ENCODE results near the gene NT5E.

Gene NT5E

DNA sequence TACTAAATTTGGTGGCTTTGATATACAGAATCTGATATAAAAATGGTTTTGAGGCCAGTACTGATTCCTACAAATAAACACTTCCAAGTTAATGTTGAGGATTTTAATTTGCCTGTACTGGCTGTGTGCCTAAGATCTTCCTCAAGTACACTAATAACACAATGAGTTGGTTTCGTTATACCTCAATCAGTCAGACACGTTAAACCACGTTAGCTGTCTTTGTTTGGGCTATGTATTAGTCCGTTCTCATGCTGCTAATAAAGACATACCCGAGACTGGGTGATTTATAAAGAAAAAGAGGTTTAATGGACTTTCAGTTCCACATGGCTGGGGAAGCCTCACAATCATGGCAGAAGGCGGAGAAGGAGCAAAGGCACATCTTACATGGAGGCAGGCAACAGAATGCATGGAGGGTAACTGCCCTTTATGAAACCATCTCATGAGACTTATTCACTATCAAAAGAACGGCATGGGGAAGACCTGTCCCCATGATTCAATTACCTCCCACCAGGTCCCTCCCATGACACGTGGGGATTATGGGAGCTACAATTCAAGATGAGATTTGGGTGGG is 46.2 kb downstream of the NT5E start:
- H3K4me3 ChIP-seq (ENCODE audit: insufficient read depth, low read length, poor library complexity, severe bottlenecking), result no peak overlapping the region
- no peak overlapping the region for H3K9ac ChIP-seq (ENCODE audit: low read length)
- no peak overlapping the region for H3K27ac ChIP-seq (ENCODE audit: low read depth, low read length)
- no peaks in the 10 kb centered on the region for H3F3A ChIP-seq (ENCODE audit: insufficient read depth)
- no peaks in the 10 kb centered on the region for H3K27me3 ChIP-seq (ENCODE audit: low read length)
- H3K9me2 ChIP-seq (replicated peaks; ENCODE audit: insufficient read depth, low read length), result no peaks in the 10 kb centered on the region
- H2AFZ ChIP-seq (ENCODE audit: low read depth, low read length, severe bottlenecking), result no peak overlapping the region
- TF ChIP-seq EZH2phosphoT487 (conservative IDR thresholded peaks at IDR 0.05; ENCODE audit: low read length), result no peak
- TF ChIP-seq, protein P1, sequence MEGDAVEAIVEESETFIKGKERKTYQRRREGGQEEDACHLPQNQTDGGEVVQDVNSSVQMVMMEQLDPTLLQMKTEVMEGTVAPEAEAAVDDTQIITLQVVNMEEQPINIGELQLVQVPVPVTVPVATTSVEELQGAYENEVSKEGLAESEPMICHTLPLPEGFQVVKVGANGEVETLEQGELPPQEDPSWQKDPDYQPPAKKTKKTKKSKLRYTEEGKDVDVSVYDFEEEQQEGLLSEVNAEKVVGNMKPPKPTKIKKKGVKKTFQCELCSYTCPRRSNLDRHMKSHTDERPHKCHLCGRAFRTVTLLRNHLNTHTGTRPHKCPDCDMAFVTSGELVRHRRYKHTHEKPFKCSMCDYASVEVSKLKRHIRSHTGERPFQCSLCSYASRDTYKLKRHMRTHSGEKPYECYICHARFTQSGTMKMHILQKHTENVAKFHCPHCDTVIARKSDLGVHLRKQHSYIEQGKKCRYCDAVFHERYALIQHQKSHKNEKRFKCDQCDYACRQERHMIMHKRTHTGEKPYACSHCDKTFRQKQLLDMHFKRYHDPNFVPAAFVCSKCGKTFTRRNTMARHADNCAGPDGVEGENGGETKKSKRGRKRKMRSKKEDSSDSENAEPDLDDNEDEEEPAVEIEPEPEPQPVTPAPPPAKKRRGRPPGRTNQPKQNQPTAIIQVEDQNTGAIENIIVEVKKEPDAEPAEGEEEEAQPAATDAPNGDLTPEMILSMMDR (IDR thresholded peaks at IDR 0.05; ENCODE audit: insufficient read depth, low read length, poor library complexity, severe bottlenecking), result no peak
- no peaks in the 10 kb centered on the region for H4K20me1 ChIP-seq (ENCODE audit: low read depth, low read length)
- no peak overlapping the region for H3K4me2 ChIP-seq (ENCODE audit: low read depth, low read length, poor library complexity, severe bottlenecking)
- H3K9me3 ChIP-seq (ENCODE audit: insufficient read depth, low read length), result no peaks in the 10 kb centered on the region
- no peaks in the 10 kb centered on the region for H3K36me3 ChIP-seq (ENCODE audit: low read length)
- no peaks in the 10 kb centered on the region for H3K79me2 ChIP-seq (ENCODE audit: insufficient read depth, low read length)

DNA sequence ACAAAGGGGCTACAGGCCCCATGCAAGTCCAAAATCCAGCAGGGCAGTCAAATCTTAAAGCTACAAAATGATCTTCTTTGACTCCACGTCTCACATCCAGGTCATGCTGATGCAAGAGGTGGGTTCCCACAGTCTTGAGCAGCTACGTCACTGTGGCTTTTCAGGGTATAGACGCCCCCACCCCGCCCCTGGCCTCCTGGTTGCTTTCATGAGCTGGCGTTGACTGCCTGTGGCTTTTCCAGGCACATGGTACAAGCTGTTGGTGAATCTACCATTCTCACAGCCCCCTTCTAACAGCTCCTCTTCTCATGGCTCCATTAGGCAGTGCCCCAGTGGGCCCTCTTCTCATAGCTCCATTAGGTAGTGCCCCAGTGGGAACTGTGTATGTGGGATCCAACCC is 47.0 kb downstream of the NT5E start:
- Histone ChIP-seq H3K27ac (ENCODE audit: low read depth, low read length) (no peak overlapping the region), H4K20me1 (ENCODE audit: low read depth, low read length) (no peaks in the 10 kb centered on the region), H3K9me2 (replicated peaks; ENCODE audit: insufficient read depth, low read length) (no peaks in the 10 kb centered on the region), H3K27me3 (ENCODE audit: low read length) (no peaks in the 10 kb centered on the region), H3K4me3 (ENCODE audit: insufficient read depth, low read length, poor library complexity, severe bottlenecking) (no peak overlapping the region), H3K4me2 (ENCODE audit: low read depth, low read length, poor library complexity, severe bottlenecking) (no peak overlapping the region), H3K36me3 (ENCODE audit: low read length) (no peaks in the 10 kb centered on the region), H3K79me2 (ENCODE audit: insufficient read depth, low read length) (no peaks in the 10 kb centered on the region), H3K9me3 (ENCODE audit: insufficient read depth, low read length) (no peaks in the 10 kb centered on the region), H3F3A (ENCODE audit: insufficient read depth) (no peaks in the 10 kb centered on the region), H2AFZ (ENCODE audit: low read depth, low read length, severe bottlenecking) (no peak overlapping the region), H3K9ac (ENCODE audit: low read length) (no peak overlapping the region)
- TF ChIP-seq EZH2phosphoT487 (conservative IDR thresholded peaks at IDR 0.05; ENCODE audit: low read length), result no peak
- TF ChIP-seq, protein P1 (IDR thresholded peaks at IDR 0.05; ENCODE audit: insufficient read depth, low read length, poor library complexity, severe bottlenecking), result no peak

DNA sequence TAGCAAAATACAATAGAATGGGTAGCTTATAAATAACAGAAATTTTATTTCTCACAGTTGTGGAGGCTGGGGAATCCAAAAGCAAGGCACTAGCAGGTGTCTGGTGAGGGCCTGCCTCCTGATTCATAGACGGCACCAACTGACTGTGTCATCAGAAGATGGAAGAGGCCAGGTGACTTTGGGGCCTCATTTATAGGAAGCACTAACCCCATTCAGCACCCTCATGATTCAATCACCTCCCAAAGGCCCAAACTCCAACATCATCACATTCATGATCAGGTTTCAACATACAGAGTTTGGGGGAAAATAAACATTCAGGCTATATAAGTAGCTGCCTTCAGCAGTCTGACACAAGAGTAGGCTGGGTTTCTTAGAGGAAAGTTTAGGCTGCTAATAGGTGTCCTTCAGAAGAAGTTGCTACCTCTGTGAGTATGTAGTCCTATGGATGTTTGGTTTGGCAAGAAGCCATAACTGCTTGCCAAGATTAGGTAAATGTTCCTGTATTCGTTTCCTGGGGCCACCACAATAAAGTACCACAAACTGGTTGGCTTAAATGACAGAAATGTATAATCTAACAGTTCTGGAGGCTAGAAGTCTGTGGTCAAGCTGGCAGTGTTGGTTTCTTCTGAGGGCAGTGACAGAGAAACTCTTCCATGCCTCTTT is 48.8 kb downstream of the NT5E start:
- no peak overlapping the region for H3K9ac ChIP-seq (ENCODE audit: low read length)
- no peaks in the 10 kb centered on the region for H3K27me3 ChIP-seq (ENCODE audit: low read length)
- no peaks in the 10 kb centered on the region for H3K9me3 ChIP-seq (ENCODE audit: insufficient read depth, low read length)
- H3K4me3 ChIP-seq (ENCODE audit: insufficient read depth, low read length, poor library complexity, severe bottlenecking), result no peak overlapping the region
- no peak for TF ChIP-seq EZH2phosphoT487 (conservative IDR thresholded peaks at IDR 0.05; ENCODE audit: low read length)
- TF ChIP-seq, protein P1 (IDR thresholded peaks at IDR 0.05; ENCODE audit: insufficient read depth, low read length, poor library complexity, severe bottlenecking), result no peak
- H3F3A ChIP-seq (ENCODE audit: insufficient read depth), result no peaks in the 10 kb centered on the region
- H4K20me1 ChIP-seq (ENCODE audit: low read depth, low read length), result no peaks in the 10 kb centered on the region
- H3K79me2 ChIP-seq (ENCODE audit: insufficient read depth, low read length), result no peaks in the 10 kb centered on the region
- no peak overlapping the region for H2AFZ ChIP-seq (ENCODE audit: low read depth, low read length, severe bottlenecking)
- no peaks in the 10 kb centered on the region for H3K36me3 ChIP-seq (ENCODE audit: low read length)
- no peak overlapping the region for H3K4me2 ChIP-seq (ENCODE audit: low read depth, low read length, poor library complexity, severe bottlenecking)
- no peaks in the 10 kb centered on the region for H3K9me2 ChIP-seq (replicated peaks; ENCODE audit: insufficient read depth, low read length)
- H3K27ac ChIP-seq (ENCODE audit: low read depth, low read length), result no peak overlapping the region
